ENCODE results near the gene CDR2L.

CDR2L gene

GRCh38 chr17:74987418-74987908 lies at the start of gene CDR2L:
CDR2L (plus strand) TSS chr17:74987632; CDS start chr17:74988044, 412 bp downstream.
- DNase-seq, result peak; percentile 99

GRCh38 chr17:74938194-74938950 lies 49.1 kb upstream of the CDR2L start:
- no peak for DNase-seq

GRCh38 chr17:74939534-74939933 lies 47.9 kb upstream of the CDR2L start:
- no peak for DNase-seq

DNA sequence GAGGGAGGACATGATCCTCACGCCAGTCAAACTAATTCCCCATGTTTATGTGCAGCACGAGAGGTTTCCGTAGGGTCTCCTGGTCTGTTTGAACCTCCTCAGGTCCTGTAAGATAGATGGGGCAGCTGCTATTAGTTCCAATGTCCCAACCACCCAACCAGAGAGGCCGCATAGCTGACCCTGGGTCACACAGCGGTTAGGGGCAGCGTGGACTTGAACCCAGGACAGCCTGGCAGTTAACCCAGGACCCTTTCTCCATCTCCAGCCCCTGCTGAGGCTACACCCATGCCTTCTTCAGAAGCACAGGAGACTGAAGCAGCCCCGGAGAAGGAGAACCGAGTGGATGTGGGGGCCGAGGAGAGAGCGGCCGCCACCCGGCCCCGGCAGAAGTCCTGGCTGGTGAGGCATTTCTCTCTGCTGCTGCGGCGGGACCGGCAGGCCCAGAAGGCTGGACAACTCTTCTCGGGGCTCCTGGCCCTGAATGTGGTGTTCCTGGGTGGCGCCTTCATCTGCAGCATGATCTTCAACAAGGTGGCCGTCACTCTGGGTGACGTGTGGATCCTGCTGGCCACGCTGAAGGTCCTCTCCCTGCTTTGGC lies 46.2 kb upstream of the CDR2L start:
- DNase-seq, result no peak

DNA sequence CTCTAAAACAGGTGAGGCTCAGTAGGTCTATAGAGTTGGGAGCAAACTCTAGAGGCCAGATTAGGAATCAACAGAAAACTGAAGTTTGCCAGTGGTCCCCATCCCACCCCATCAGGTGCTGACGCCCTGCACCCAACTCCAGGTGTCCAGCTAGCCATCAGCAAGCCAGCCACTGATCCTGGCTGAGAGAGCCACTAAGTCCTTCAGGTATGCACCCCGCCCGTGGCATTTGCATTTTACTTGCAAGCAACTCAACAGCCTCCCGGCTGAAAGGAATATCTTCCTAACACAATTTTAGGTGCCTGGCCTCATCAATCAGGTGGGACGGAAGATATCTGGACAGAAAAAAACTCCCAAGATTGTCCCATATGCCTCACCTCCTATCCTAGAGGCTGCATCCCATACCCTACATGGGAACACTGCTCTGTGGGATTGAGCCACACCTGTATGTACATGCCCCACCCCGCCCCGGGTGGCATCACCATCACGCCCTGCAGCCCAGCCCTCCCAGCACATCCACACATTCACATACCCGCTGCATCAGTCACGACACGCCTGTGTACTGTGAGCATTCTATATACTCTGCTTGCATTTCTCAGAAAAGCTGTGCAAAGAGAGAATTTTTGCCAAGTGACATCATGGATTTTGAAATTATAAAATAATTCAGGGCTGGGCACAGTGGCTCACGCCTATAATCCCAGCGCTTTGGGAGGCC lies 43.5 kb upstream of the CDR2L start:
- DNase-seq, result no peak

- DNase-seq, result no peak
Observed at GRCh38 chr17:74945543-74945942, 41.9 kb upstream of the CDR2L start.

DNA sequence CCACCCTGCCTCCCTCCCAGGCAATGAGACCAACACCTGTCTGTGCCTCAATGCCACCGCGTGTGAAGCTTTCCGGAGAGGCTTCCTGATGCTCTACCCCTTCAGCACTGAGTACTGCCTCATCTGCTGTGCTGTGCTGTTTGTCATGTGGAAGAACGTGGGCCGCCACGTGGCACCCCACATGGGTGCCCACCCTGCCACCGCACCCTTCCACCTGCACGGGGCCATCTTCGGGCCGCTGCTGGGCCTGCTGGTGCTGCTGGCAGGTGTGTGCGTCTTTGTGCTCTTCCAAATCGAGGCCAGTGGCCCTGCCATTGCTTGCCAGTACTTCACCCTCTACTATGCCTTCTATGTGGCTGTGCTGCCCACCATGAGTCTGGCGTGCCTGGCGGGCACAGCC lies 40.8 kb upstream of the CDR2L start:
- DNase-seq, result no peak

DNA sequence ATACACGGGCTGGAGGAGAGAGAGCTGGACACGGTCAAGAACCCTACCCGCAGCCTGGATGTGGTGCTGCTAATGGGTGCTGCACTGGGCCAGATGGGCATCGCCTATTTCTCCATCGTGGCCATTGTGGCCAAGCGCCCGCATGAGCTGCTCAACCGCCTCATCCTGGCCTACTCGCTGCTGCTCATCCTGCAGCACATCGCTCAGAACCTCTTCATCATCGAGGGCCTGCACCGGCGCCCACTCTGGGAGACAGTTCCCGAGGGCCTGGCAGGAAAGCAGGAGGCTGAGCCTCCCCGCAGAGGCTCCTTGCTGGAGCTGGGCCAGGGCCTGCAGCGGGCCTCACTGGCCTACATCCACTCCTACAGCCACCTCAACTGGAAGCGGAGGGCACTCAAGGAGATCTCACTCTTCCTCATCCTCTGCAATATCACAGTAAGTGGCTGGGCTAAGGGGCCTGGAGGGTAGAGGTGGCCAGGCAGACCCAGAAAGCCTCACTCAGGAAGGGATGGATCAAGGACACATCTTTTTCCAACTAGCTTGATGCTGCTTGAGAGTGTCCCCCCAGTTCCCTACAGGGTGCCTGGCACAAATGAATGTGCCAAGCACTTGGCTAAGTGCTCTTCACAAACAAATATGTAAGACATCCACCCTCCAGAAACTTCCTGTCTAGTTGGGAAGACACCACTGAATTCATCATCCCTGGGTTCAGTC lies 40.2 kb upstream of the CDR2L start:
- DNase-seq, result no peak

DNA sequence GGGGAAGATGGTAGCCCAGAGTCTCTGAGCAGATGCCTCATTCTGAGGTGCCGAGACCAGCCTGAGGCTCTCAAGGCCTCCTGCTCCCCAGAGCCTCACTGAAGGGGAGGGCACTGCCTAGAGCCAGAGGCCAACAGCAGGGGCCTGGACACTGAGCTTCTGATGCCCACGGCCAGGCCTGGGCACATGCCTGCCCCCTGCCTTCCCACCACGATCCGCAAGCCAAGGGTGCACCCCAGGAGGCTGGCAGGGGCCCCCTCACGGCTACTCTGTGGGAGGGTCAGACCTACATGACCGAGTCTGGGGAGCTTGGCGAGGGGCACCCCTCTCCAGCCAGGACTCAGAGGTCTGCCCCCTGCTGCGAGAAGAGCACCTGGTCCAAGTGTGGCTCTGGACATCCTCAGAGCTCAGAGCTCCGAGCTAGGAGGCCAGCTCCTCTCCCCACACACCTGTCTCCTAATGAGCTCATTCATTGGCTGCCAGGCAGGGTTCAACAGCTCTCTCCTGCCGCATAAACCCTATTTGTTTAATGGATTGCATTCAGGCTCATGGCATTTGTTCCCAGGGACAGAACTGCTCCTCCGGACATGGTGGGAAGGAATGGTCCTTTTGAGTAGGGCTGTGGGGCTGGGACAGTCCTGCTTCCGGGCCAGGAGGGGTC lies 37.8 kb upstream of the CDR2L start:
- DNase-seq, result no peak

DNA sequence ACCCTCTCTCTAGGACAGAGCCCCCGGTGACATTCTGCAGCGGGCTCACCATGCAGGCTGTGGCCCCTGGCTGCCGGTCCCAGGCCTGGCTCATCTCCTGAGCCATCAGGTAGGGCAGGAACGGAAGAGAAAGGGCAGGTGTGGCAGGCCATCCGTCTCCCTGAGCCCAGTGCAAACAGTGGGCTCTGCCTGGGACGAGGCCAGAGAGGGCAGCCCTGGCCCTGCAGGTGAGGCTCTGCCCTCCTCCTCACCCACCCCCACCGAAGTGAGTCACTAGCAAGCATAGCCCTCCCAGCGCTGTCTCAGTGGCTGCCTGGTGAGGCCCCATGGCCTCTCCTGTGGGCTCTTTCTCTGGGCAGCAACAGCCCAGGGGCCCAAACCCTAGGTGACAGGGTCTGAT lies 37.2 kb upstream of the CDR2L start:
- no peak for DNase-seq

- no peak for DNase-seq
Observed at GRCh38 chr17:74951065-74951464, 36.4 kb upstream of the CDR2L start.

GRCh38 chr17:74951680-74952421 lies 35.6 kb upstream of the CDR2L start:
- no peak for DNase-seq

DNA sequence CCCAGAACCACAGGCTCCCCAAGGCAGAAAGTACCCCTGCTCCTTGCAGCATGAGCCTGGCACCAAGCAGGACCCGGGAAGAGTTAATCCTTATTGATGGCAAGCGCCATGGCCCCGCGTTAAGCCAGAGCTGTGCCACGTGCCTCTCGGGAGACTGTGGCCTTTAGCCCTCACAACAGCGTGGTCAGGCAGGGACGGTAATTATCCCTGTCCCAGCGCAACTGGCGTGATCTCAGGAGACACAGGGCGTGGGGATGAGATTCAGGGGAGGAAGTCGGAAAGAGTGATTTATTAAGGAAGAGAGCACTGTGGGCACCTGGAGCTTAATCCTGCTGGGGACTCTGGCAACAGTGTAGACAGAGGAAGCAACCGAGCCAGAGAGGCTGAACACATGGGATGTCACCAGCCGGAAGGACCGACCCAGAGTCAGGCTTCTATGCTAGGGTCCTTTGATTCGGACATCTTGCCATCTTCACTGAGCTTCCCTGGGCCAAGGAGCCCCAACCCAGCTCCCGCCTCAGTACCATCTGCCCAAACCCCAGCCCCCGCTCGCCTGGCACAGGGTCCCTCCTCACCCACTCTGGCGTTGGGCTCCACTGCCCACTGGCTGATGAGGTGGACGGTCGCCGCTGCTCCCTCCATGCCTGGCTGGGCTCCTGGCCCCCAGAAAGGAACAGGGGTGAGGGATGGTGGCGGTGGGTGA lies 34.9 kb upstream of the CDR2L start:
- DNase-seq, result no peak

DNA sequence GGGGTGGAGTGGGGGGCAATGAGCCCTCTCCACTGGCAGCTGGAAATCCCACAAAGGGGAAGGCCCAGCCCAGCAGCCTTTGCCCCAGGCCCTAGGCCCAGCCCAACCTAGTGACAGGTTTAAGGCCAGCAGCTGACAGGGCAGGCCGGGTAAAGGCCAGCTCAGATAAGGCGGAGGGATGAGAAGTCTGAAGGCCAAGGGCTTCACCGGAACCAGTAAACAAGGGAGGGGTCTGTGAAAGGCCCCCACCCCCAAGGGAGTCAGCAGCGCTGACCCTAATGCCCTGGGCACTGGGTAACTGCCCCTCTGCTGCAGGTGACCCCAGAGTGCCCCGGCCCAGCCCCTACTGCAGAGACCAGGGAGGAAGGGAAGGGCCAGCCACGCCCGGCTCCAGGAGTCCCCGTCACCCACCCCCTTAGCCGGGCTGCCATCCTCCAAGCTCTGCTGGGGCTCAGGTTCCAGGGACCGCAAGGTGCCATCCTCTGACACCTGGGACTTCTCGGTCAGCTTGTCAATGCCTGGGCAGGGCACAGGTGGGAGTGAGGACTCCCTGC lies 34.2 kb upstream of the CDR2L start:
- no peak for DNase-seq

DNA sequence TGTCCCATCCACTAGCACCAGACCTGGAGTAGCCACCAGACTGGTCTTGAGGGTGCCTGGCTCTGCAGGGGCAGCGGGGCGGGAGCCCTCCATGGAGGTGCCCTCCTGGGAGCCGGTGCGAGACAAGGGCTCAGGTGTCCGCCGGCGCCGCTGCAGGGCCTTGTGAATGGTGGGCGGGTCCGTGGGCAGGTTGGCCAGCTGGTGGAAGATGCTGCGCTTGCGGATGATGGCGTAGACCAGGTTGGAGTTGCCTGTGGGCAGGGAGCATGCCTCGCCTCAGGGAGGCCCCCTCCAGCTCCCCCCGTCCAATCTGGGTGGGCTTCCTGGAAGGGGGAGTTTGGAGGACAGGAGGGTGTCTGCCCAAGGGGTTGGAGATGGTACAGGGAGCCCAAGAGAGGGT lies 33.3 kb upstream of the CDR2L start:
- DNase-seq, result no peak

DNA sequence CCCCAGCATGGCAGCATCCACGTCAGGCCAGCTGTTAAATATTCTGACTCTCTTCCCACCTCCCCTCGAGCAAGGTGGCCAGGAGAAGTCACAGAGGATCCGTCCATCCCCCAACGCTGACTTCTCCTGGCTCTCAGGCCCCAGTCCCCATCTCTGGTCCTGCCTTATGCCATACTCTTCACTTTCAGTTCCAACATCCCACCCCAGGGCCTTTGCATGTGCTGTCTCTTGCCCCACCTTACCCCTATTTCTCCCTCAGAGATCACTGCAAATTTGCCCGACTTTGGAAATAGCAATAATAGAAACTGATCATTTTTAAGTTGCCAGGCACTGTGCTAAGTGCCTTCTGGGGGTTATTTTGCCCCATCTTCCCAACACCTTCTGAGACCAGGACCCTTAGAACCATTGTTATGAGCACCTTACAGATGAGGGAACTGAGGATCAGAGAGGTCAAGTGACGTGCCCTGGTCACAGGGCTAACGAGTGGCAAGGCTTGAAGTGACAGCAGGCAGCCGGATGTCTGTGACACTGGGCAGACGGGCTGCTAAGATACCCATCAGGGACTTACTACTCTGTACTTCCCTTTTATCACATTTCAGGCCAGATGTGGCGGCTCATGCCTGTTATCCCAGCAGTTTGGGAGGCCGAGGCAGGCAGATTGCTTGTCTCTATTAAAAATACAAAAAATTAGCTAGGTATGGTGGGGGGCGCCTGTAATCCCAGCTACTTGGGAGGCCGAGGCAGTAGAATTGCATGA lies 32.6 kb upstream of the CDR2L start:
- no peak for DNase-seq

- no peak for DNase-seq
Observed at GRCh38 chr17:74956093-74956492, 31.3 kb upstream of the CDR2L start.

DNA sequence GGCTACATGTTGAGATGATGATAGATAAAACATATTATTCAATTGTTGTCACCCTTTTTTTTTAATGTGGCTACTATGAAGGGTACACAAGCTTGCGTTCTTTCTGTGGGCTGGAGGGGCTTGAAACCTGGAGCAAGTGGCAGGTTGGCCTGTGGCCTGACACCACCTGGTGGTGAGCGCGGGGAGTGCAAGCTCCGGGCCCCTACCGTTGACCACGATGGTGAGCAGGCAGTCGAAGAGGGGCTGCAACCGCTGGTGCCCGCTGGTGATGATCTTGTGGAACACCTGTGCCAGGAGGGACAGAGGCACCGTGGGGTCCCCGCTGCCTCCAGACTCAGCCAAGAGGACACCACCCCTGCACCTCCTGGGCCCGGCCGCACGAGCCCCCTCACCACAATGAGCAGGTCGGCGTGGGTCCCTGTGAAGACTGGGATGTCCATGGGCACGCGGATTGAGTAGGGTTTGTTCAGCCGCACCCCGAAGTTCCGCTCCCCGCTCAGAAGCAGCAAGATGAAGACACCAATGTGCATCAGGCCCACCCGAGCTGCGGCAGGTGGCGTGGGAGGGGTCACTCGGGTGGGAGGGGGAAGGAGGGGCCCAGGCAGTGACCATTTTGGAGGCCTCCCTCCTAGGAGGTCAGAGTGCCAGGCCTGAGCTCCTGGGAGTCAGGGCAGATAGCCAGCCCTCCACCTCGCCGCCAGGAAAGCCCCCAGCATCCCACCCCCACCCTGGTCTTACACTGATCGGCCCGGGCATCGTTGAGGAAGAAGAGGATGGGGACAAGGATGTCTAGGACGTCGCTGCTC lies 29.3 kb upstream of the CDR2L start:
- DNase-seq, result peak; percentile 92

GRCh38 chr17:74959826-74960515 lies 27.5 kb upstream of the CDR2L start:
- no peak for DNase-seq

Data from islet precursor cell (in vitro differentiated cells).